DOHH2 (cell line): ENCODE data around the gene GGTLC2.

Experiments
- H3F3A ChIP-seq: fragments of 200-600 bp; sonication (generic), shearing (Covaris generic); 2 replicates; pipeline ENCODE4 v1.6.0; 2016; ENCODE audit warnings: antibody characterized with exemption, mild to moderate bottlenecking; ENCODE audit not compliant: control insufficient read depth, insufficient read depth
- H3K27ac ChIP-seq: fragments of 200-600 bp; sonication (generic); 2 replicates; pipeline ENCODE4 v1.5.1; 2014; ENCODE audit warnings: low read depth, mild to moderate bottlenecking, low read length, moderate library complexity
- H3K27me3 ChIP-seq: fragments of 200-600 bp; sonication (generic); 2 replicates; pipeline ENCODE4 v1.6.1; 2014; ENCODE audit warnings: mild to moderate bottlenecking, low read length, mixed read lengths; ENCODE audit not compliant: control insufficient read depth
- H3K36me3 ChIP-seq: fragments of 200-600 bp; sonication (generic); 2 replicates; pipeline ENCODE4 v1.6.1; 2014; ENCODE audit warnings: mild to moderate bottlenecking, low read length, moderate library complexity, mixed read lengths; ENCODE audit not compliant: control insufficient read depth
- H3K4me1 ChIP-seq: fragments of 200-600 bp; sonication (generic); 2 replicates; pipeline ENCODE4 v1.6.1; 2014; ENCODE audit warnings: mild to moderate bottlenecking, low read length, mixed read lengths; ENCODE audit not compliant: control insufficient read depth
- H3K4me2 ChIP-seq: fragments of 200-600 bp; sonication (generic); 2 replicates; pipeline ENCODE4 v1.6.0; 2014; ENCODE audit warnings: mild to moderate bottlenecking, low read length, moderate library complexity
- H3K4me3 ChIP-seq: fragments of 200-600 bp; sonication (generic); 2 replicates; pipeline ENCODE4 v1.5.1; 2014; ENCODE audit warnings: mild to moderate bottlenecking, low read length, mixed read lengths
- H3K79me2 ChIP-seq: fragments of 200-600 bp; sonication (generic); 2 replicates; pipeline ENCODE4 v1.6.1; 2014; ENCODE audit warnings: mild to moderate bottlenecking, low read length, mixed read lengths; ENCODE audit not compliant: control insufficient read depth
- H3K9me2 ChIP-seq: fragments of 200-600 bp; sonication (generic); replicated peaks from 2 replicates; pipeline ENCODE4 v1.6.1; 2014; ENCODE audit warnings: mild to moderate bottlenecking, low read length, mixed read lengths; ENCODE audit not compliant: control insufficient read depth
- H3K9me3 ChIP-seq: fragments of 200-600 bp; sonication (generic); 2 replicates; pipeline ENCODE4 v1.6.1; 2014; ENCODE audit warnings: antibody characterized with exemption, low read length, mixed read lengths; ENCODE audit not compliant: control insufficient read depth, insufficient read depth
- H4K20me1 ChIP-seq: fragments of 200-600 bp; sonication (generic); 2 replicates; pipeline ENCODE4 v1.6.0; 2014; ENCODE audit warnings: low read depth, mild to moderate bottlenecking, antibody characterized with exemption, low read length, moderate library complexity; ENCODE audit not compliant: control insufficient read depth, insufficient read depth
- EZH2phosphoT487 ChIP-seq: fragments of 200-600 bp; sonication (generic); IDR thresholded peaks from 2 replicates; pipeline ENCODE4 v1.6.1; 2017; ENCODE audit warnings: borderline replicate concordance, mild to moderate bottlenecking, antibody characterized with exemption, low read length, moderate library complexity, mixed read lengths
- TF ChIP-seq, protein P1 (sequence below): fragments of 200-600 bp; sonication (generic); IDR thresholded peaks from one replicate; pipeline ENCODE4 v1.5.1; 2014; ENCODE audit warnings: antibody characterized with exemption, mild to moderate bottlenecking, low read depth, low read length; ENCODE audit not compliant: poor library complexity, severe bottlenecking

Gene GGTLC2

GRCh38 chr22:22682196-22682595, 37.8 kb downstream of the GGTLC2 start:
- Histone ChIP-seq H3K4me2 (no peak overlapping the region), H3K9me2 (no peaks in the 10 kb centered on the region), H4K20me1 (no peaks in the 10 kb centered on the region), H3K9me3 (no peaks in the 10 kb centered on the region), H3K27me3 (no peaks in the 10 kb centered on the region), H3K4me1 (peaks cover 72% of the 10 kb centered on the region), H3K36me3 (no peaks in the 10 kb centered on the region), H3K79me2 (no peaks in the 10 kb centered on the region), H3K4me3 (no peak overlapping the region), H3F3A (0 out of 2 replicates have a peak, but pooled peaks cover 4% of the 10 kb centered on the region), H3K27ac (no peak overlapping the region)
- TF ChIP-seq, protein P1, sequence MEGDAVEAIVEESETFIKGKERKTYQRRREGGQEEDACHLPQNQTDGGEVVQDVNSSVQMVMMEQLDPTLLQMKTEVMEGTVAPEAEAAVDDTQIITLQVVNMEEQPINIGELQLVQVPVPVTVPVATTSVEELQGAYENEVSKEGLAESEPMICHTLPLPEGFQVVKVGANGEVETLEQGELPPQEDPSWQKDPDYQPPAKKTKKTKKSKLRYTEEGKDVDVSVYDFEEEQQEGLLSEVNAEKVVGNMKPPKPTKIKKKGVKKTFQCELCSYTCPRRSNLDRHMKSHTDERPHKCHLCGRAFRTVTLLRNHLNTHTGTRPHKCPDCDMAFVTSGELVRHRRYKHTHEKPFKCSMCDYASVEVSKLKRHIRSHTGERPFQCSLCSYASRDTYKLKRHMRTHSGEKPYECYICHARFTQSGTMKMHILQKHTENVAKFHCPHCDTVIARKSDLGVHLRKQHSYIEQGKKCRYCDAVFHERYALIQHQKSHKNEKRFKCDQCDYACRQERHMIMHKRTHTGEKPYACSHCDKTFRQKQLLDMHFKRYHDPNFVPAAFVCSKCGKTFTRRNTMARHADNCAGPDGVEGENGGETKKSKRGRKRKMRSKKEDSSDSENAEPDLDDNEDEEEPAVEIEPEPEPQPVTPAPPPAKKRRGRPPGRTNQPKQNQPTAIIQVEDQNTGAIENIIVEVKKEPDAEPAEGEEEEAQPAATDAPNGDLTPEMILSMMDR, result no peak
- TF ChIP-seq EZH2phosphoT487, result no peak

- no peak overlapping the region for H3K4me3 ChIP-seq
Observed at GRCh38 chr22:22682807-22683667, 38.6 kb downstream of the GGTLC2 start.

DNA sequence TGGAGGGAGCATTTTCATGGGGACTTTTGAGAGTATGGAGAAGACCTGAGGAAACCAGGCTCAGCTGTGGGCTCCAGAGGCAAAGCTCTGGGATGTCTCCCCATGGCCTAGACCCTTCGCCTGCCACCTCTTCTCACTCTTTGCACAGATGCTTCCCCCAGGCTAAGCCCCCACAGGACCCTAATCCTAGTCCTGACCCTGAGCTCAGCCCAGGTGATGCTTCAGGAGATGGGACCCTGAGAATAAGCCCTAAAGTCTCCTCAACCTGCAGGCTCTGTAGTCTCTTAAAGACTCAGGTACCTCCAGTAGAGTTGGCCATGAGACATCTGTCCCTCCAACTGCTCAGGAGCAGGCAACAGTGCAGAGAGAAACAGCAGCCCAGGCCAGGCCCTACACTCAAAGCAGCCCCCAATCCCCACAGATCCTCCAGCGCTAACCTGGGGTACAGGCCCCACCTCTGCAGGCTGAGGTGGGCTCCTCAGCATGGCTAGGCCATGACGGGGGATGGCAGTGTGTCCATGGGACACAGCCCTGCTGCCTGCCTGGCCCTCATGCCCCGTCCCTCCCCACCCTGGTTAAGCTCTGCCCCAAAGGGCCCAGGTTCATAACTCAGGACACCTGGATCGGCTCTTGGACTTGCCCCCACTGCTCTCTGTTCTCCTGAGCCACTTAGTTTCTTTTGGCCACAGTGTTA, 39.4 kb downstream of the GGTLC2 start:
- TF ChIP-seq, protein P1, result no peak
- TF ChIP-seq EZH2phosphoT487, result no peak
- Histone ChIP-seq H3K27ac (no peak overlapping the region), H3K27me3 (no peaks in the 10 kb centered on the region)

More at GRCh38 chr22:22682807-22683667, 38.6 kb downstream of the GGTLC2 start:
- H3K27ac ChIP-seq, result no peak overlapping the region
- H3K9me2 ChIP-seq, result no peaks in the 10 kb centered on the region
- peaks cover 77% of the 10 kb centered on the region for H3K4me1 ChIP-seq
- 0 out of 2 replicates have a peak, but pooled peaks cover 4% of the 10 kb centered on the region for H3F3A ChIP-seq
- no peaks in the 10 kb centered on the region for H3K27me3 ChIP-seq
- no peak overlapping the region for H3K4me2 ChIP-seq
- H3K36me3 ChIP-seq, result no peaks in the 10 kb centered on the region
- no peaks in the 10 kb centered on the region for H4K20me1 ChIP-seq
- TF ChIP-seq, protein P1, result no peak
- TF ChIP-seq EZH2phosphoT487, result no peak
- no peaks in the 10 kb centered on the region for H3K79me2 ChIP-seq
- no peaks in the 10 kb centered on the region for H3K9me3 ChIP-seq

More for the DNA sequence above, 39.4 kb downstream of the GGTLC2 start:
- Histone ChIP-seq H3K36me3 (no peaks in the 10 kb centered on the region), H3K4me3 (no peak overlapping the region), H4K20me1 (no peaks in the 10 kb centered on the region), H3K79me2 (no peaks in the 10 kb centered on the region), H3K9me3 (no peaks in the 10 kb centered on the region), H3K9me2 (no peaks in the 10 kb centered on the region), H3K4me1 (peaks cover 73% of the 10 kb centered on the region), H3F3A (0 out of 2 replicates have a peak, but pooled peaks cover 4% of the 10 kb centered on the region), H3K4me2 (no peak overlapping the region)
